IPS-18a (cell line): Measurements from ENCODE around the gene NTHL1.

Experiments
- H3K27ac ChIP-seq: one replicate; pipeline ENCODE4 v1.5.1; 2013; ENCODE audit warnings: low read length
- H3K27me3 ChIP-seq: one replicate; pipeline ENCODE4 v1.6.1; 2013; ENCODE audit warnings: mild to moderate bottlenecking, low read length; ENCODE audit not compliant: control insufficient read depth, insufficient read depth
- H3K36me3 ChIP-seq: one replicate; pipeline ENCODE4 v1.6.1; 2013; ENCODE audit warnings: low read depth, low read length; ENCODE audit not compliant: control insufficient read depth
- H3K4me1 ChIP-seq: one replicate; pipeline ENCODE4 v1.6.1; 2013; ENCODE audit warnings: low read depth, low read length; ENCODE audit not compliant: control insufficient read depth
- H3K4me3 ChIP-seq: one replicate; pipeline ENCODE4 v1.5.1; 2013; ENCODE audit warnings: low read length
- H3K9ac ChIP-seq: one replicate; pipeline ENCODE4 v1.6.1; 2013; ENCODE audit warnings: mild to moderate bottlenecking, low read length, moderate library complexity
- H3K9me3 ChIP-seq: one replicate; pipeline ENCODE4 v1.6.1; 2013; ENCODE audit warnings: low read depth, low read length; ENCODE audit not compliant: control insufficient read depth

Gene NTHL1

GRCh38 chr16:2047330-2048115 is at the start of gene NTHL1, which contains the start of gene TSC2:
Gene NTHL1, minus strand, starts transcription at chr16:2047834. Its CDS starts 11 bp downstream, at chr16:2047823.
Gene TSC2, plus strand, starts transcription at chr16:2047985. Its CDS starts 631 bp downstream, at chr16:2048616.
- Histone ChIP-seq H3K4me1 (no peaks in the 10 kb centered on the region), H3K9me3 (no peaks in the 10 kb centered on the region), H3K27ac (no peak within 1 kb of the TSS), H3K27me3 (no peaks in the 10 kb centered on the region), H3K36me3 (peaks cover 7% of the 10 kb centered on the region), H3K9ac (peak within 1 kb of the TSS; percentile 50), H3K4me3 (peak within 1 kb of the TSS; percentile 91)

GRCh38 chr16:2096853-2097595 is 49.4 kb upstream of the NTHL1 start:
- Histone ChIP-seq H3K4me1 (no peaks in the 10 kb centered on the region), H3K27ac (no peak overlapping the region), H3K36me3 (no peaks in the 10 kb centered on the region), H3K27me3 (no peaks in the 10 kb centered on the region), H3K4me3 (no peak overlapping the region), H3K9me3 (no peaks in the 10 kb centered on the region), H3K9ac (no peak overlapping the region)

- Histone ChIP-seq H3K36me3 (no peaks in the 10 kb centered on the region), H3K27me3 (no peaks in the 10 kb centered on the region)
Observed at GRCh38 chr16:2095918-2096582, 48.4 kb upstream of the NTHL1 start.

GRCh38 chr16:2095315-2095853 is 47.8 kb upstream of the NTHL1 start:
- no peaks in the 10 kb centered on the region for H3K4me1 ChIP-seq
- H3K9ac ChIP-seq: no peak overlapping the region
- H3K27me3 ChIP-seq: no peaks in the 10 kb centered on the region
- H3K36me3 ChIP-seq: no peaks in the 10 kb centered on the region
- H3K9me3 ChIP-seq: no peaks in the 10 kb centered on the region
- H3K27ac ChIP-seq: no peak overlapping the region
- no peak overlapping the region for H3K4me3 ChIP-seq

More at GRCh38 chr16:2095918-2096582, 48.4 kb upstream of the NTHL1 start:
- Histone ChIP-seq H3K9ac (no peak overlapping the region), H3K4me1 (no peaks in the 10 kb centered on the region), H3K27ac (no peak overlapping the region), H3K4me3 (no peak overlapping the region), H3K9me3 (no peaks in the 10 kb centered on the region)

- Histone ChIP-seq H3K4me1 (no peaks in the 10 kb centered on the region), H3K4me3 (no peak overlapping the region), H3K9ac (no peak overlapping the region), H3K27me3 (no peaks in the 10 kb centered on the region), H3K27ac (no peak overlapping the region), H3K9me3 (no peaks in the 10 kb centered on the region), H3K36me3 (peaks cover 4% of the 10 kb centered on the region)
Observed at GRCh38 chr16:2093793-2094192, 46.2 kb upstream of the NTHL1 start.

- Histone ChIP-seq H3K4me1 (no peaks in the 10 kb centered on the region), H3K27ac (no peak overlapping the region), H3K4me3 (no peak overlapping the region), H3K9me3 (no peaks in the 10 kb centered on the region), H3K36me3 (peaks cover 9% of the 10 kb centered on the region), H3K27me3 (no peaks in the 10 kb centered on the region), H3K9ac (no peak overlapping the region)
Observed at GRCh38 chr16:2092866-2093265, 45.2 kb upstream of the NTHL1 start.

GRCh38 chr16:2092256-2092620 is 44.6 kb upstream of the NTHL1 start:
- Histone ChIP-seq H3K4me1 (no peaks in the 10 kb centered on the region), H3K27me3 (no peaks in the 10 kb centered on the region), H3K9me3 (no peaks in the 10 kb centered on the region), H3K4me3 (no peak overlapping the region), H3K36me3 (peaks cover 9% of the 10 kb centered on the region), H3K27ac (no peak overlapping the region), H3K9ac (no peak overlapping the region)

- Histone ChIP-seq H3K4me3 (peak overlapping the region; percentile 51), H3K9me3 (no peaks in the 10 kb centered on the region), H3K27ac (no peak overlapping the region), H3K4me1 (no peaks in the 10 kb centered on the region), H3K36me3 (peaks cover 9% of the 10 kb centered on the region), H3K9ac (no peak overlapping the region), H3K27me3 (no peaks in the 10 kb centered on the region)
Observed at GRCh38 chr16:2091547-2092255, 44.1 kb upstream of the NTHL1 start.

- no peaks in the 10 kb centered on the region for H3K9me3 ChIP-seq
- no peaks in the 10 kb centered on the region for H3K27me3 ChIP-seq
- peaks cover 9% of the 10 kb centered on the region for H3K36me3 ChIP-seq
- no peak overlapping the region for H3K9ac ChIP-seq
- H3K4me1 ChIP-seq: no peaks in the 10 kb centered on the region
- no peak overlapping the region for H3K27ac ChIP-seq
- peak overlapping the region; percentile 51 for H3K4me3 ChIP-seq
Observed at GRCh38 chr16:2090777-2091546, 43.3 kb upstream of the NTHL1 start.

GRCh38 chr16:2090481-2090776 is 42.8 kb upstream of the NTHL1 start:
- Histone ChIP-seq H3K4me1 (no peaks in the 10 kb centered on the region), H3K27me3 (no peaks in the 10 kb centered on the region), H3K9me3 (no peaks in the 10 kb centered on the region), H3K4me3 (peak overlapping the region; percentile 47), H3K36me3 (peaks cover 9% of the 10 kb centered on the region), H3K9ac (no peak overlapping the region), H3K27ac (no peak overlapping the region)
